SU-DHL-6 (cell line): ENCODE data around the gene MAST4.

Source experiments
- EZH2phosphoT487 ChIP-seq: fragments of 200-600 bp; sonication (generic), shearing (Covaris generic); conservative IDR thresholded peaks from 2 replicates; pipeline ENCODE4 v1.6.1; 2018; ENCODE audit warnings: mild to moderate bottlenecking, antibody characterized with exemption, low read length, moderate library complexity, mixed read lengths
- TF ChIP-seq, protein P1 (sequence below): fragments of 200-600 bp; sonication (generic); IDR thresholded peaks from one replicate; pipeline ENCODE4 v1.5.1; 2017; ENCODE audit warnings: antibody characterized with exemption, mild to moderate bottlenecking, low read length, moderate library complexity; ENCODE audit not compliant: insufficient read depth, poor library complexity, severe bottlenecking

DNA sequence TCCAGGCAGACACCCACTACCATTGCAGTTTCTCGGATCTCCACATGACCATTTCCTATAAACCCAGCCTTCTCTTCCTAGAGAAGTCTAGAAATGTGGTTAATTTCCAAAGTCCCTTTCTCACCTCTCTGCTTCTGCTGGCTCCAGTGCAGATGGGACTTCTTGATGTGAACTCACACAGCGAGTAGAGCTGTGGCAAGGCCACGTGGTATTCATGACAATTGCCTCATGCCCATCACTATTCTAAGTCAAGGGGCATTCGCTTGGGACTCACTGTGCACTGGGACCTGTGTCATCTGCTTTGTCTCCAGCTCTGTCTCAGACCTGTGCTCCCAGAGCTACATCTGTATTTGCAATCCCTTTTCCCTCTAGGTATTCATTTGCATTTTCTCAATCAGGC, 594.2 kb downstream of the MAST4 start:
- TF ChIP-seq, protein P1, sequence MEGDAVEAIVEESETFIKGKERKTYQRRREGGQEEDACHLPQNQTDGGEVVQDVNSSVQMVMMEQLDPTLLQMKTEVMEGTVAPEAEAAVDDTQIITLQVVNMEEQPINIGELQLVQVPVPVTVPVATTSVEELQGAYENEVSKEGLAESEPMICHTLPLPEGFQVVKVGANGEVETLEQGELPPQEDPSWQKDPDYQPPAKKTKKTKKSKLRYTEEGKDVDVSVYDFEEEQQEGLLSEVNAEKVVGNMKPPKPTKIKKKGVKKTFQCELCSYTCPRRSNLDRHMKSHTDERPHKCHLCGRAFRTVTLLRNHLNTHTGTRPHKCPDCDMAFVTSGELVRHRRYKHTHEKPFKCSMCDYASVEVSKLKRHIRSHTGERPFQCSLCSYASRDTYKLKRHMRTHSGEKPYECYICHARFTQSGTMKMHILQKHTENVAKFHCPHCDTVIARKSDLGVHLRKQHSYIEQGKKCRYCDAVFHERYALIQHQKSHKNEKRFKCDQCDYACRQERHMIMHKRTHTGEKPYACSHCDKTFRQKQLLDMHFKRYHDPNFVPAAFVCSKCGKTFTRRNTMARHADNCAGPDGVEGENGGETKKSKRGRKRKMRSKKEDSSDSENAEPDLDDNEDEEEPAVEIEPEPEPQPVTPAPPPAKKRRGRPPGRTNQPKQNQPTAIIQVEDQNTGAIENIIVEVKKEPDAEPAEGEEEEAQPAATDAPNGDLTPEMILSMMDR: no peak
- TF ChIP-seq EZH2phosphoT487: no peak
